ENCODE results near the gene PRCC. TPM values are rescaled to one million over a fixed set of nuclear protein-coding genes. Genes with fewer than 3 reads are reported as not detected.

Gene PRCC
- total and polyA plus RNA-seq, 2 of the 4 experiments (the other 2 are of a cell fraction), result 10.6 to 59.6 TPM

- intact Hi-C loops (cut with micrococcal nuclease) (no loop called here), dilution Hi-C loops (cut with HindIII; ENCODE audit: low sequenced_read_pairs, unreplicated experiment) (no loop called here), in situ Hi-C loops (cut with MboI; ENCODE audit: low sequenced_read_pairs) (no loop called here)
- ChIA-PET POLR2A (ENCODE audit: unreplicated experiment) (no interaction called here), CTCF (interaction anchor here (1.7 kb wide), 1 partner anchor 17 kb away, joined by 4 read pairs; no protein-coding TSS in a partner anchor)
- H3K23ac ChIP-seq (ENCODE audit: low read depth, low read length), result no peak overlapping the region
- peaks cover 10 to 74% of the 10 kb centered on the region in 2 experiments; a peak in 3 of 4 replicates for H3K79me1 ChIP-seq (ENCODE audit: low read depth in 1 of 2, low read length in 2 of 2)
- no TSS peak for BruUV-seq (replicated peaks)
- H3K27ac ChIP-seq (ENCODE audit: insufficient read depth, low read length), result no peak overlapping the region
- ATAC-seq (ENCODE audit: low read depth) (no peak), DNase-seq (no peak)
- H3K9me3 ChIP-seq (ENCODE audit: control insufficient read depth, insufficient read depth, low read length), result no peaks in the 10 kb centered on the region
- H3K36me3 ChIP-seq (ENCODE audit: control insufficient read depth, insufficient read depth, low read length), result peaks cover 28% of the 10 kb centered on the region
- 100% methylated on average over 1 of the region's 4 CpGs; no CpG with 5 or more reads in 1 of the 2 experiments for WGBS, 2 experiments (ENCODE audit: extremely low coverage in 2 of 2, insufficient read length in 1 of 2)
- H3K27me3 ChIP-seq (ENCODE audit: control insufficient read depth, insufficient read depth, low read length), result no peaks in the 10 kb centered on the region
- H4K91ac ChIP-seq (ENCODE audit: insufficient read depth, low read depth, low read length), result no peak overlapping the region
- H3K18ac ChIP-seq (ENCODE audit: low read depth, low read length), result no peak overlapping the region
- H4K20me1 ChIP-seq (ENCODE audit: insufficient read depth, low read length), result 0 out of 2 replicates have a peak, but pooled peaks cover 11% of the 10 kb centered on the region
- no peak overlapping the region for H3K9ac ChIP-seq (ENCODE audit: low read depth, low read length)
- H3K9me1 ChIP-seq (ENCODE audit: insufficient read depth, low read length), result peaks cover 14% of the 10 kb centered on the region
- no peak overlapping the region for H2BK20ac ChIP-seq (ENCODE audit: low read depth, low read length)
- no peak overlapping the region for H4K8ac ChIP-seq (ENCODE audit: low read depth in 2 of 2, low read length in 2 of 2)
- no peak overlapping the region for H4K5ac ChIP-seq (ENCODE audit: low read depth, low read length)
- H2AK9ac ChIP-seq (replicated peaks; ENCODE audit: low read depth, low read length, poor library complexity), result no peak overlapping the region
- H3K4me1 ChIP-seq (ENCODE audit: control insufficient read depth, insufficient read depth, low read length), result peaks cover 12% of the 10 kb centered on the region
- no peak overlapping the region for H2BK5ac ChIP-seq (ENCODE audit: low read depth, low read length, poor library complexity, severe bottlenecking)
- no peak overlapping the region for H3K4me3 ChIP-seq (ENCODE audit: insufficient read depth, low read depth, low read length)
- no peak overlapping the region for H3K4ac ChIP-seq (ENCODE audit: low read depth, low read length)
- no peak overlapping the region for H2AK5ac ChIP-seq (ENCODE audit: low read depth, low read length)
- no peak overlapping the region for H2AFZ ChIP-seq (replicated peaks; ENCODE audit: low read length, poor library complexity)
- no peak overlapping the region for H3K4me2 ChIP-seq (ENCODE audit: low read depth, low read length)
- no peak overlapping the region for H3K14ac ChIP-seq (replicated peaks; ENCODE audit: low read depth, low read length)
- no peak overlapping the region for H2BK120ac ChIP-seq (ENCODE audit: low read depth, low read length)
- no peak for TF ChIP-seq CTCF (conservative IDR thresholded peaks at IDR 0.05; ENCODE audit: low read depth, low read length)
- no peak for TF ChIP-seq MXI1 (IDR thresholded peaks at IDR 0.05; ENCODE audit: borderline replicate concordance, low read depth, low read length)
- no peak overlapping the region for H2BK15ac ChIP-seq (ENCODE audit: low read depth, low read length)
- H3K56ac ChIP-seq (ENCODE audit: extremely low read depth, insufficient read depth, low read length), result no peak overlapping the region
Observed at GRCh38 chr1:156742801-156743200, 24.5 kb upstream of the PRCC start.

Data from IMR-90 (cell line).